HG03280 (cell line): ENCODE results near the gene CERS1.

Experiments used
- ATAC-seq: cut with Tn5 transposase; IDR thresholded peaks from one replicate; pipeline ENCODE4 v1.9.1; 2021; ENCODE audit warnings: mild to moderate bottlenecking, moderate library complexity; ENCODE audit not compliant: unreplicated experiment

Gene CERS1, protein sequence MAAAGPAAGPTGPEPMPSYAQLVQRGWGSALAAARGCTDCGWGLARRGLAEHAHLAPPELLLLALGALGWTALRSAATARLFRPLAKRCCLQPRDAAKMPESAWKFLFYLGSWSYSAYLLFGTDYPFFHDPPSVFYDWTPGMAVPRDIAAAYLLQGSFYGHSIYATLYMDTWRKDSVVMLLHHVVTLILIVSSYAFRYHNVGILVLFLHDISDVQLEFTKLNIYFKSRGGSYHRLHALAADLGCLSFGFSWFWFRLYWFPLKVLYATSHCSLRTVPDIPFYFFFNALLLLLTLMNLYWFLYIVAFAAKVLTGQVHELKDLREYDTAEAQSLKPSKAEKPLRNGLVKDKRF

DNA sequence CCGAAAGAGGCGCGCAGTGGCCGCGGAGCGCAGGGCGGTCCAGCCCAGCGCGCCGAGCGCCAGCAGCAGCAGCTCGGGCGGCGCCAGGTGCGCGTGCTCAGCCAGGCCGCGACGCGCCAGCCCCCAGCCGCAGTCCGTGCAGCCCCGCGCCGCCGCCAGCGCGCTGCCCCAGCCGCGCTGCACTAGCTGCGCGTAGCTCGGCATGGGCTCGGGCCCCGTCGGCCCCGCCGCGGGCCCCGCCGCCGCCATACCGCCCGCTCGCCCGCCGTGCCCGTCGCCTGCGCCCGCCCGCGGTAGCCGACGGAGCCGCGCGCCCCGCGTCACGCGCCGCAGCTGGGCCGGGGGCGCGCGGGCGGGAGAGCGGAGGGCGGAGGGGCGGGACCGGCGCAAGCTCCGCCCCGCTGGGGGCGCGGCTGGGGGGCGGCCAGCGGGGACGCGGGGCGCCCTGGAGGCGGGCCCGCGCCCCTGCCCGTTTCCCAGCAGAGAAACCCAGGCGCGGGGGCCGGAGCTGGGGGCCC is at the start of gene CERS1:
Gene CERS1 (minus strand): TSS at position 335 of the 518 bp plus-strand sequence. CDS start 86 bp downstream, at position 249.
- no peak for ATAC-seq

DNA sequence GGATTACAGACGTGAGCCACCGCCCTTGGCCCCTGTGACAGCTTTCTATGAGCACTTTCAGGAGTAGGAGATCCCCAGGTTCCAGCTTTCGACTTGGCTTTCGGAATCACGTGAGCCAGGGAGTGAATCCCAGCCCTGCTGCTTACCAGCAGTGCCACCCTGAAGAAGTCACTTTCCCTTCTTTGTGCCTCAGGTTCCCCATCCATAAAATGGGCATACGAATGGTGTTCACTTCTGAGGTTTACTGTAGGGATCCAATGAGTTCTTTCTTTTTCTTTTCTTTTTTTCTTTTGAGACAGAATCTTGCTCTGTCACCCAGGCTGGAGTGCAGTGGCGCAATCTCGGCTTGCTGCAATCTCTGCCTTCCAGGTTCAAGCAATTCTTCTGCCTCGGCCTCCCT is 49.3 kb upstream of the CERS1 start:
- ATAC-seq = no peak

DNA sequence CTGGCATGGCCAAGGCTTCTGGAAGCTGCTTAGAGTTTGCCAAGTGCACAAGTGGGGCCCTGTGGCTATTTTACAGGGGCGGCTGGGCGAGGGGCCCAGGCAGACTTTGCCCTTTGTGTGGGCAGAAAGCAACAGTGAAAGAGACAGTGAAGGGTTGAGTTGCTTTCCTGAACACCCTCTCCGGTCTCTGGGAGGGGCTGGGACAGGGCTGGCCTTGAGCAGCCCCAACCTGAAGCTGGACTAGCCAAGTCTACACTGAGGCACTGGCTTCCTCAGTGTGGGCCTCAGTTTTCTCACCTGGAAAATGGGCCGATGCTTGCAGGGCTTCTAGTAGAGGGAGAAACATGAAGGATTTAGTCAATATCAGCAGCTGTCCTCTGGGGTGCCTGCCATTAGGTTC is 47.5 kb upstream of the CERS1 start:
- no peak for ATAC-seq

DNA sequence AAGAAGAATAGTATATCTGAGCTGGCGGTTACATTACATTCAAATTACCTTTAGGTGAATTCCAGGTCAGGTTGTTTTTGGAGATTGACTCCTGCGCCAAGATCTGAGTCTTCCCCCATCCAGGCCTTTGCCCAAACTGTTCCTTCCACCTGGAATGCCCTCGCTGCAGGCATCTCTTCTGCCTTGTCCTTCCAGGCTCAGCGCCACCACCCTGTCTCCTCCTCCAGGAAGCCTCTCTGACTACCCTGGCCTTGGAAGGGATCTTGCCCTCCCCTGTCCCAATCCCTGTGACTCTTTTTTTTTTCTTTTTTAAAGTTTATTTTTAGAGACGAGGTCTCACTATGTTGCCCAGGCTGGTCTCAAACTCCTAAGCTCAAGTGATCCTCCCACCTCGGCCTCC is 46.7 kb upstream of the CERS1 start:
- ATAC-seq = no peak

DNA sequence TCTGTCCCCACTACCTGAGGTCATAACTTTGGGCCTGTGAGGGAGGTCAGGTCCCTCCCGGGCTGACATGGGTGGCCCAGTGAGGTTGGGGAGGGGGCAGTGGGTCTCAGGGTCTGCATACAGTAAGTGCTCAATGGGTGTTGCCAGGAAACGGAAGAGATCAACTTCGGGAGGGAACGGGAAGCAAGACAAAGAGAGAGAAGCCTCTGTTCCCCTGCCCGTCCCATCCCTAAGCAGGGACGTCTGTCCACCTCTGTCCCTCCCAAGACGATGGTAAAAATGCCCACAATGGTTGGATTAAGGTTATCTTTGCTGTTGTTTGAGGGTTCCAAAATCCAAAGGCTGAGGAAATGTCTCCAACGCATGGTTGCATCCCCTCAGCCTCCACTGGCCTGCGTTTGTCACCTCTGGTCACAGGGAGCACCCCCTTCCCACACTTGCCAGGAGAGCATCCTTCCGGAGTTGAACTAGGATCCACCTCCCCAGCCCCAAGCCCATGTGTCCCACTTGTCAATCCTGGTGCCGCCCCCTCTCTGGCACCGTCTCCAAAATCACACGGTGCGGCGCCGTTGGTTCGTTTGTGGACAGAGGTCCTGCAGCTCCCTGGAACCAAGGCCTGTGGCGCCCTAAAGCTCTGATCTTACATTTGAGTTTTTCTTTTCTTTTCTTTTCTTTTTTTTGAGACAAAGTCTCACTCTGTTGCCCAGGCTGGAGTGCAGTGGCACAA is 45.8 kb upstream of the CERS1 start:
- no peak for ATAC-seq

DNA sequence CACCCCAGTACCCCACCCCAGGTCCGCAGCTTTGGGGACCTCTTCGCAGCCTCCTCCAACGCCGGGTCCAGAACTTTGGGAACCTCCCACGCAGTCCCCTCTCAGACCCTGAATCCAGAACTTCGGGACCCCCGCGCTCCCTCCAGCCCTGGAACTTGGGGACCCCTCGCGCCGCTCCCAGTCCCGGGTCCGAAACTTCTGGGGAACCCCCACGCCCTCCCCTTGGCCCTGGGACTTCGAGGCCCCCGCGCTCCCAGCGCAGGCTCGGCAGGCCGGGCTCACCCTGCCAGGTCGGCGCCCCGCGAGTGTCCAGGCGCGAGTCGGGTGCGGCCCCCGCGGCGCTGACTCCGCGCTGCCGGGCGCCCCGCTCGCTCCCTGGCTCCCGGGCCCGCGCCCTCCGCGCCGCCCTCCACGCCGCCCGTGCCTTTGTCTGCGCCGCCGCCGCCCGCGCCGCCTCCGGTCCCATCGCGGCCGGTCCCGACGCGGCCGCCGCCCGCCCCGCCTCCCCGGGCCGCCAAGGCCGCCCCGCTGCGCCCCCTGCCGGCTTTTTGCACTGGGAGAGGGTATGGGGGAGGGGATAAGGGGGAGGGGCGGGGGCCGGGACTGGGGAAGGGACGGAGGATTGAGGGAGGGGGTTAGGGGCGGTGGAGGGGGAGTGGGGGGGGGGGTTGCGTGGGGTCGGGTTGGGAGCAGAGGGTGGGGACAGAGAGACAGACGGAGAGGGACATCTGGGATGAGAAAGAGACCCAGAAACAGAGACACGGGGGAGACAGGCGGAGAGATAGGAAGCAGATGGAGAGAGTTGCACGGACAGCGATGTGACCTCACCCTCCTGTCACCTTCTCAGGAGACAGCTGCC is 45.0 kb upstream of the CERS1 start, which contains the start of gene HOMER3:
Gene HOMER3 (minus strand): TSS at position 449 of the 859 bp plus-strand sequence. CDS start 2,235 bp downstream, outside the sequence.
- ATAC-seq = peak; percentile 68

DNA sequence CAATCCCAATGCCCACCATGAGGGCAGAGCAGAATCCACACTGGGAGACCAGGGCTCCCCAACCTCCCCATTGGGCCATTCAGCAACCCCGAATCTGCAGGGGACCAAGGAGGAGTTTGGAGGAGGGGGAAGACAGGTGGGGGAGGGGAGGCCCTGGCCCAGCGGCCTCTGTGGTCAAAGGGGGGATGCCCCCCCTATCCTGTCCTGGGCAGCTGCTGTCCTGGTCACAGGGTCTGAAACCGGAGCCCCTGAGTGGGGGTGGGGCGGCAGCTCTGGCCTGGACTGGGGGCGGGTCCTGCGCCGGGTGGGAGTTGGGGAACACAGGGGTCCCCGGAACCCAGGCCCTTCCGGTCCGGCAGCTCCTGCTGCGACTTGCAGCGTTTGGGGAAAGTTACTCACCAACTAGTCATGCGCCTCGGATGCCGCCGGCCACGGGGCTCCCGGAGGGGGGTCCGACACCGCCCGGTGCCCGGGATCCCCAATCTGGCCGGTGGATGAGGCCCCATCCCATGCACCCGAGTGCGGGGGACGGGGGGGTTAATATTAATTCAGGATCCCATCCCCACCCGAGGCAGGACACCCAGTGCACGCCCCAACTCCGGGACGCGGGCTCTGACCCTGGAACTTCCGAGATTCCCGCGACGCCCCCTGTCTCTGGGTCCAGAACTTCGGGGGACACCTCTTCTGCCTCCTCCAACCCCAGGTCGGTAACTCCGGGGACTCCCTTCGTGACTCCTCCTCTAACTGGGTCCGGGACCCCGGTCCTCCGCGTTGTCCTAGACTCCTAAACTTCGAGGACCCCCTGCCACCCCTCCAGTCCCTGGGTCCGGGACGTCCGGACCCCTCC is 44.2 kb upstream of the CERS1 start:
- no peak for ATAC-seq

DNA sequence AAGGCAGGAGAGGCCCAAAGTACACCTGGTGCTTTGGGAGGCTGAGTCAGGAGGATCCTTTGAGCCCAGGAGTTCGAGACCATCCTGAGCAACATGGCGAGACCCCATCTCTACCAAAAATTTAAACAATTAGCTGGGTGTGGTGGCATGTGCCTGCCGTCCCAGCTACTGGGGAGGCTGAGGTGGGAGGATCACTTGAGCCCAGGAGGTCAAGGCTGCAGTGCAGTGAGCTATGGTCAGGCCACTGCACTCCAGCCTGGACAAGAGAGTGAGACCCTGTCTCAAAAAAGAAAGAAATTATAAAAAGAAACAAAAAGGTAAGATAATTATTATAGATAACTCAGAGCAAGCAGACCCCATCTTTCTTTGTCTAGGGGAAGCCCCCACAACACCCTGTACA is 43.2 kb upstream of the CERS1 start:
- no peak for ATAC-seq

DNA sequence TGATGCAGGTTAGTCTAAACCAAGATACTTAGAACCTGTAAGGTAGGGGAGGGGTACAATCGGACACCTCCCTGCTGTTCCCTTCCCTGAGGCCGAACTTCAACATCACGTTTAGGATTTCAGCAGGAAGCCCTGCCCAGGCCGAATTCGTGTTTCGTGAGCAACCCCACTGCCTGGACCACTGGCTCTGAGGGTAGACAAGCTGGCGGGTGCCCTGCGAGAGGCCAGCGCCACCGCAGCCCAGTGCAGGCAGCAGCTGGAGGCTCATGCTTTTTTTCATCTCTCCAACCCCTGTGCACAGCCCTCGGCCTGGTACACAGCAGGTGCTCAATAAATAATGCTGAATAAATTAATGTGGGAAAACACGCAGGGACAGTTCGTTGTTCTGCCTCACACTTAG is 37.3 kb upstream of the CERS1 start:
- no peak for ATAC-seq

DNA sequence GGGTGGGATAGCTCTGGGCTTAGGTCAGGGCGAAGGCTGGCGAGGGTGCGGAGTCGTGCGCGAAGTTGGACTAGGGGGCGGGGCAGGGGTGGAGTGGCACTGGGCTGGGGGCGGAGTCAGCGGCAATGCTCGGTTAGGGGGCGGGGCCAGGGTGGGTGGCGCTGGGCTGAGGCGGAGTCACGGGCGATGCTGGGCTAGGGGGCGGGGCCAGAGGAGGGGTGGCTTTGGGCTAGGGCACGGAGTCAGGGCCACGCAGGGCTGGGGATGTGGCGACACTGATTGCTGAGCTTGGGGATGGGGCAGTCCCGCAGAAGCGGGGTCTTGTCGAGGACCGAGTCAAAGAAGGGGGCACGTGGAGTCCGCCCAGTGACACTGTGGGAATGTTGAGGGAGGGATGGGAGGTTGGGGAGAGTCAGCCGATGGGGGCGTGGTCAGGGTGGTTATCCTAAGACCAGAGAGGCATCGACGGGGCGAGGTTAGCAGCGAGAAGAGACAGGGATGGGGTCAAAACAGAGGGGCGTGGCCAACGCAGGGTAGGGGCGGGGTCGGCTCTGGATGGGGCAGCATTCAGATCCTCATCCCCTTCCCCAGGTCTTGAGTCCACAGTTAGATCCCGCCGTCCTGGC is 36.4 kb upstream of the CERS1 start:
- ATAC-seq = no peak

DNA sequence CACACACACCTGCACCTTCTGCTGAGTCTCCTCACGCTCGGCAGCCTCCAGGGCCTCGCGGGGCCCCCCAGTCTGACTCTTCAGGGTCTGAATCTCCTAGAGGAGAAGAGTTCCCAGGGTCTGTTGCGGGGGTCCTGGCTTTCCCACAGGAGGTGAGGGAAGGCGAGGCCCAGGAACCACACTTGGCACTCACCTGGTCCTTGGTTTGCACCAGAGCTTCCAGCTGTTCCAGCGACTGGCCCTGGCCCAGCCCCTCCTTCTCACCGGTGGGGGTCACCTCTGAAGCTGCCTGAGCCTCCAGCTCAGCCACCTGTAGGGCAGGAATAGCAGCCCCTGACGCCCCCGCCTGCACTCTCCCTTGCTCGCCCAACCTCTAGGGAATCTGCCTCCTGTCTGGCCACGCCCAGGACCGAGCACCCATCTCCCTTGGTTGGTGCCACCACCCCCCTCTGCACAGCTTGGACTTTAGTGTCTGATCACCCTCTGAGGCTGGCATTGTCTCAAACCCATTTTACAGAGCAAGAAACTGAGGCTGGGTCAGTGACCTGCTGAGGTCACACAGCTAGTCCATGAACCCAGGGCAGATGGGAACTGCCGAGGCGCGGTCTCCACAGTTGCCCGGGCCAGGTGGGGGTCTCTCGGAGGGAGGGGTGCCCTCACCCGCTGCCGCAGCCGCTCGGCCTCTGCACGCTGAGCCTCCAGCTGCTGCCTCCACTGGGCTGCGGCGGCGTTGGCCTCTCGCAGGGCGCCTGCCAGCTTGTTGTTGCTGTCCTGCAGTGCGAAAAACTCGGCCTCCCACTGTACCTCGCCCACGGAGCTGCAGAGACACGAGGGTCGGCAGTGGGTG is 35.6 kb upstream of the CERS1 start:
- no peak for ATAC-seq

DNA sequence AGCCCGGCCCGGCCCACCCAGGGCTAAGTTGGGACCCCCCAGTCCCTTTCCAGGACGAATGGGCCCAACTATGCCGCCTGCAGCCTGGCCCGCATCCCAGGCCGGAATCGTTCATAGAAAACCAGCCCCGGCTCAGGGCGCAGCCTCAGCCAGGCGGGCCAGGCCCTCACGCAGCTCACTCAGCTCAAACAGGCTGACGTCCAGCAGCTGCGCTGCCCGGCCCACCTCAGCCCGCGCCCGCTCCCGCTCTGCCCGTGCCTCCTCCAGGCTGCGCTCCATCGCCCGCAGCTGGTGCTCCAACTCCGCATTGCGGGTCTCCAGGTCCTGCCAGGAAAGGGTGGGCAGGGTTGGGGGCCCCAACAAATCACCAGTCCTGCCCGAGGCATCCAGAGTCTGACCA is 33.4 kb upstream of the CERS1 start:
- no peak for ATAC-seq

DNA sequence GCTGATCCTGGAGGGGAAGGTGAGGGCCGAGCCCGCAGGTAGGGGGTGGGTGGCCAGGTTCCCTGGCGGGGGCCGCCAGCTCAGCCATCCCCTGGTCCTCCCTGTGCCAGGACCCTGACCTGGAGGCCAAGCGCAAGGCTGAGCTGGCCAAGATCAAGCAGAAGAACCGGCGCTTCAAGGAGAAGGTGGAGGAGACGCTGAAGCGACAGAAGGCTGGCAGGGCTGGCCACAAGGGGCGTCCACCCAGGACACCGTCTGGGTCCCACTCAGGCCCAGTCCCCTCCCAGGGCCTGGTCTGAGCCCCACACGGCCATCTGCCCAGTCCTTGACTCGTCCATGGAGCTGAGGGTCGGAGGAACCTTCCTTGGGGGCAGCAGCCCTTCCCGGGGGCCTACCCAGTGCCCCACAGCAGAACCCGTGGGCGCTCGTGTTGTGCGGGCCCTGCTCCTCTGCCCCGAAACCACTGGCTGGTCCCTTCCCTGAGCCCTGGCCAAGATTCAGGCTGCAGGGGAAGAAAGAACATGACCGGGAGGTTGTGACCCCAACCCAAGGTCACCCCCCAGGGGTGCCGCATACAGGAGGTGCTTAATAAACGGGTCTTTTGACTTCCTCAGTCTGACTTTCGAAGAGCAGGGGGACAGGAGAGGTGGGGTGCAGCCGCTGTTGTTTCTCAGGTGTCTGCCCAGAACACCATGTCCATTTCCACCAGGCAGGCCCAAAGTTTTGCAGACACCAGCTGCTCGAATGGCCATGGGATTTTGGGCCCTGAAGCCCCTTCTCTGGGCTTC is 32.3 kb upstream of the CERS1 start:
- ATAC-seq = no peak

DNA sequence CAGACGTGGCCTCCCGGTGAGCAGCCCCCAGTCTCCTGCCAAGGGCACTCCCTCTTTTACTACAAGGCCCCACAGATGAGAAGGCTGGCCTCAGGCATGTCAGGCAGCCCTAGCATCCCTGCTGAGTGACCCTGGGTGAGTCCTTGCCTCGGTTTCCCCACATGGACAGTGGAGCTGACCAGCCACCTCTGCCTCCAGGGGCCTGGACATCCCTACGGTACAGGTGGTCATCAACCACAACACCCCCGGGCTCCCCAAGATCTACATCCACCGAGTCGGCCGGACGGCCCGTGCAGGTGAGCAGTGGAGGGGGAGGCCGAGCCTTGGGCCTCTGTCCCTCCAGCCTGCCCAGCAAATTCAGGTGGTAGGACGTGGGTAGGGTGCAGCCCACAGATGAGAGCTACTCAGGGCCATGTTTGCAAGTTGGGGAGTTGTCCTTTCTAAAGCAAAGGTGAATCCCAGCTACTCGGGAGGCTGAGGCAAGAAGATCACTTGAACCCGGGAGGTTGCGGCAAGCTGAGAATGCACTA is 28.8 kb upstream of the CERS1 start:
- no peak for ATAC-seq

DNA sequence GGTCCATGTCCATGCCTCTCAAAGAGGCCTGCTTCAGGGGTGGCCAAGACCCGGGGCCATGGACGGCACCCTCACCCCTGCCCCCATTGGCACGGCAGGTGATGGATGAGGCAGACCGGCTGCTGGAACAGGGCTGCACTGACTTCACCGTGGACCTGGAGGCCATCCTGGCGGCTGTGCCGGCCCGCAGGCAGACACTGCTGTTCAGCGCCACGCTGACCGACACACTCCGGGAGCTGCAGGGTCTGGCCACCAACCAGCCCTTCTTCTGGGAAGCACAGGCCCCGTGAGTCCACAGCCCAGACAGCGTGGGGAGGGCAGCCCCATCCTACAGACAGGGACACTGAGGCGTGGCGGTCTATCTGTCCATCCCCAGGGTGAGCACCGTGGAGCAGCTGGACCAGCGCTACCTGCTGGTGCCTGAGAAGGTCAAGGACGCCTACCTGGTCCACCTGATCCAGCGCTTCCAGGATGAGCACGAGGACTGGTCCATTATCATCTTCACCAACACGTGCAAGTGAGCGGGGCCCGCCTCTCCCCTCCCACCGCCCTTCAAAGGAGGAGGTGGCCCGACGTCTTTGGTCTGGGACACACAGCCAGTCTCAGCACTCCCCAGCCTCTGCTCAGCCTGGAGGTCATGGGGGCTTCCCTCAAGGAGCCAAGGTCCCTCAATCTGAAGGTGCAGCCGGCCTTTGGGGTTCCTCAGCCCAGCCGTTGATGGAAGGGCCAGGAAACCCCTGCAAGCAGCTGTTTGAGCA is 26.4 kb upstream of the CERS1 start:
- ATAC-seq = no peak

DNA sequence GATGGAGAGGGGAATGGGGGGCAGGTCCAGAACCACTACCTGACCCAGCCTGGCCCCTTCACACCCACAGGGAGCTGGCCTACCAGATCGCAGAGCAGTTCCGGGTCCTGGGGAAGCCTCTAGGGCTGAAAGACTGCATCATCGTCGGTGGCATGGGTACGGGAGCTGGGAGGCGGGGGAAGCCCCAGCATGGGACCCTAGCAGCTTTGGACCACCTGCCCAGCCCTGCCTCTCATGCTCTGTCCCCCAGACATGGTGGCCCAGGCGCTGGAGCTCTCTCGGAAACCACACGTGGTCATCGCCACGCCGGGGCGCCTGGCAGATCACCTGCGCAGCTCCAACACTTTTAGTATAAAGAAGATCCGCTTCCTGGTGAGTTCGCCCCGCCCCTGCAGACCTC is 25.6 kb upstream of the CERS1 start:
- ATAC-seq = no peak

DNA sequence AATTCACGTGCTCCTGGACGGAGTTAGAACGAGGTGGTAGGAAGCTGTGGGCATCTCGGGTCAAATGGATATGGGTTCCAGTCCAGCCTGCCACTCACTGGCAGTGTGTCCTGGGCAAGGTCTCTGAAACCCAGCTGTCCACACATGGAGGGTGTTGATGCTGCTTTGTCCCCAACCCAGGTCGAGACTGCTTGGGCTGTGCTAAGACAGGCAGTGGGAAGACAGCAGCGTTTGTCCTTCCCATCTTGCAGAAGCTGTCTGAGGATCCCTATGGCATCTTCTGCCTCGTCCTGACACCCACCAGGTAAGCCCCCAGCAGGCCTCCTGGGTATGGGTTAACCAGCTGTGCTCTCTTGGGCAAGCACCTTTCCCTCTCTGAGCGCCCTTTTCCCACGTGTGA is 24.4 kb upstream of the CERS1 start:
- no peak for ATAC-seq
